ENCODE measurements around the gene DNAJC5G. TPM values are rescaled to one million over a fixed set of nuclear protein-coding genes. Genes with fewer than 3 reads are reported as not detected.

The DNAJC5G gene
- total RNA-seq, 4 donors from 2014 or later: not detected

DNA sequence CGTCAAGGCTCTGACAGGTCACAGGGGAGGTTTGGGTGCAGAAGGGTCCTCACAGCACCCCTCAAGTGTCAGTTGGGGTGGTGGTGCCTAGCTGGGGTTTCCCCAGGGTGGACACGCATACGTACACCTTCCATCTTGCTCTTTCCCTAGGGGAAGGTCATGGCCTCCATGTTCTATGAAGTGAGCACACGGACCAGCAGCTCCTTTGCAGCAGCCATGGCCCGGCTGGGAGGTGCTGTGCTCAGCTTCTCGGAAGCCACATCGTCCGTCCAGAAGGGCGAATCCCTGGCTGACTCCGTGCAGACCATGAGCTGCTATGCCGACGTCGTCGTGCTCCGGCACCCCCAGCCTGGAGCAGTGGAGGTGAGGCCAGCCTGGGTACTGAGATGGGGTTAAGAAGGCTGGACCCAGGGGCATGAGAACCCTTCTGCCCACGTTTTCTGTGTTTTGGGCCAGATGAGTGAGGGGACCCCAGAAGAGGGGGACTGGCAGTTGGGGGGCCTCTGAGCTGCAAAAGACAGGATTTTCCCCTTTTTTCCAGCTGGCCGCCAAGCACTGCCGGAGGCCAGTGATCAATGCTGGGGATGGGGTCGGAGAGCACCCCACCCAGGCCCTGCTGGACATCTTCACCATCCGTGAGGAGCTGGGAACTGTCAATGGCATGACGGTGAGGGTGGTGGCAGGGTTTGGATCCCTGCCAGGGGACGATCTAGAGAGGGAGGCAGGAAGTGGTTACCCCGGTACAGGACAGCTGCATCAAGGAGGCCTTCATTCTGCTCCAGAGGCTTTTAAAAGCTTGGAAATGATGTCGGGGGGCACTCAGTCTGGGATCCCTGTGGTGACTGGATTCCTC lies 33.2 kb upstream of the DNAJC5G start:
- Histone ChIP-seq H3K9me3 (no peaks in the 10 kb centered on the region), H3K4me1 (no peaks in the 10 kb centered on the region), H3K27ac (no peak overlapping the region), H3K27me3 (no peaks in the 10 kb centered on the region), H3K36me3 (peaks cover 73% of the 10 kb centered on the region), H3K4me3 (no peak overlapping the region)
- no peak for DNase-seq (ENCODE audit: low spot score in 2 of 2)
- TF ChIP-seq EP300 (IDR thresholded peaks at IDR 0.05): no peak
- TF ChIP-seq, protein P1, sequence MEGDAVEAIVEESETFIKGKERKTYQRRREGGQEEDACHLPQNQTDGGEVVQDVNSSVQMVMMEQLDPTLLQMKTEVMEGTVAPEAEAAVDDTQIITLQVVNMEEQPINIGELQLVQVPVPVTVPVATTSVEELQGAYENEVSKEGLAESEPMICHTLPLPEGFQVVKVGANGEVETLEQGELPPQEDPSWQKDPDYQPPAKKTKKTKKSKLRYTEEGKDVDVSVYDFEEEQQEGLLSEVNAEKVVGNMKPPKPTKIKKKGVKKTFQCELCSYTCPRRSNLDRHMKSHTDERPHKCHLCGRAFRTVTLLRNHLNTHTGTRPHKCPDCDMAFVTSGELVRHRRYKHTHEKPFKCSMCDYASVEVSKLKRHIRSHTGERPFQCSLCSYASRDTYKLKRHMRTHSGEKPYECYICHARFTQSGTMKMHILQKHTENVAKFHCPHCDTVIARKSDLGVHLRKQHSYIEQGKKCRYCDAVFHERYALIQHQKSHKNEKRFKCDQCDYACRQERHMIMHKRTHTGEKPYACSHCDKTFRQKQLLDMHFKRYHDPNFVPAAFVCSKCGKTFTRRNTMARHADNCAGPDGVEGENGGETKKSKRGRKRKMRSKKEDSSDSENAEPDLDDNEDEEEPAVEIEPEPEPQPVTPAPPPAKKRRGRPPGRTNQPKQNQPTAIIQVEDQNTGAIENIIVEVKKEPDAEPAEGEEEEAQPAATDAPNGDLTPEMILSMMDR (IDR thresholded peaks at IDR 0.05): no peak
- TF ChIP-seq POLR2AphosphoS5 (IDR thresholded peaks at IDR 0.05): no peak
- TF ChIP-seq POLR2A (IDR thresholded peaks at IDR 0.05): no peak
- 78% methylated on average over 18 of the region's 24 CpGs for WGBS

DNA sequence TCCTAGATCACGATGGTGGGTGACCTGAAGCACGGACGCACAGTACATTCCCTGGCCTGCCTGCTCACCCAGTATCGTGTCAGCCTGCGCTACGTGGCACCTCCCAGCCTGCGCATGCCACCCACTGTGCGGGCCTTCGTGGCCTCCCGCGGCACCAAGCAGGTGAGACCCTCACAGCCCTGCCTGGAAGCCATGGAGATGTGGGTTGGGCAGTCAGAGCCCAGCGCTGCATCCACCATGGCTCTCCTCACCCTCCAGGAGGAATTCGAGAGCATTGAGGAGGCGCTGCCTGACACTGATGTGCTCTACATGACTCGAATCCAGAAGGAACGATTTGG lies 32.6 kb upstream of the DNAJC5G start:
- Histone ChIP-seq H3K9me3 (no peaks in the 10 kb centered on the region), H3K27me3 (no peaks in the 10 kb centered on the region), H3K36me3 (peaks cover 67% of the 10 kb centered on the region), H3K4me3 (no peak overlapping the region), H3K27ac (no peak overlapping the region), H3K4me1 (no peaks in the 10 kb centered on the region)
- 93% methylated on average over 3 of the region's 16 CpGs for WGBS
- DNase-seq (ENCODE audit: low spot score in 2 of 2): no peak
- TF ChIP-seq POLR2AphosphoS5 (IDR thresholded peaks at IDR 0.05): no peak
- TF ChIP-seq POLR2A (IDR thresholded peaks at IDR 0.05): no peak
- no peak for TF ChIP-seq EP300 (IDR thresholded peaks at IDR 0.05)
- TF ChIP-seq, protein P1 (IDR thresholded peaks at IDR 0.05): no peak

DNA sequence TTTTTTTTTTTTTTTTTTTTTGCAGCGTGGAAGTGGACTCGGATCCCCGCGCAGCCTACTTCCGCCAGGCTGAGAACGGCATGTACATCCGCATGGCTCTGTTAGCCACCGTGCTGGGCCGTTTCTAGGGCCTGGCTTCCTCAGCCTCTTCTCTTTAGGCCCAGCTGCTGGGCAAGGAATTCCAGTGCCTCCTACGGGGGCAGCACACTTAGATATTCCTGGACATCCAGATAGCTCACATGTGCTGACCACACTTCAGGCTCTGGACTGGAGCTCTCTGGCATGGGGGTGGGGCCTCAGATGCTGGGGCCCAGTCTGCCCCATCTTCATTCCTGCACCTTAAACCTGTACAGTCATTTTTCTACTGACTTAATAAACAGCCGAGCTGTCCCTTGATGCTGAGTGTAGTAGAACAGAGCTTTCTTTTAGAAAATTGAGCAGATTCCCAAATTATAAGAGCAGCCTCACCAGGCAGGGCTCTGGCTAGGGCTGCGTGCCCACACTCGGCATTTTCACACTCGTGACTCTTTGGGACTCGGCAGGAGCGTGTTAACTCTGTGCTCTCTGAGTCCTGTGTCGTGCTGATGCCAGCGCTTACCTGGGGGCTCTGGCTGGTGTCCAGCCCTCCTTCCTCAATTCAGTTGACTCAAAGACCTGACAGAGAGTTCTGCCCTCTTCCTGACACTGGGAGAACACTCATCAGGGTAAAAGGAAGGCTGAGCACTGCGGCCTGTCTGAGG lies 31.7 kb upstream of the DNAJC5G start:
- 79% methylated on average over 19 of the region's 19 CpGs for whole genome bisulfite sequencing
- TF ChIP-seq POLR2A (IDR thresholded peaks at IDR 0.05) (no peak), POLR2AphosphoS5 (IDR thresholded peaks at IDR 0.05) (no peak), EP300 (IDR thresholded peaks at IDR 0.05) (no peak)
- TF ChIP-seq, protein P1 (IDR thresholded peaks at IDR 0.05): no peak
- peaks cover 57% of the 10 kb centered on the region for H3K36me3 ChIP-seq
- no peak for DNase-seq (ENCODE audit: low spot score in 2 of 2)
- H3K27ac ChIP-seq: no peak overlapping the region
- H3K9me3 ChIP-seq: no peaks in the 10 kb centered on the region
- no peaks in the 10 kb centered on the region for H3K27me3 ChIP-seq
- no peak overlapping the region for H3K4me3 ChIP-seq
- no peaks in the 10 kb centered on the region for H3K4me1 ChIP-seq

DNA sequence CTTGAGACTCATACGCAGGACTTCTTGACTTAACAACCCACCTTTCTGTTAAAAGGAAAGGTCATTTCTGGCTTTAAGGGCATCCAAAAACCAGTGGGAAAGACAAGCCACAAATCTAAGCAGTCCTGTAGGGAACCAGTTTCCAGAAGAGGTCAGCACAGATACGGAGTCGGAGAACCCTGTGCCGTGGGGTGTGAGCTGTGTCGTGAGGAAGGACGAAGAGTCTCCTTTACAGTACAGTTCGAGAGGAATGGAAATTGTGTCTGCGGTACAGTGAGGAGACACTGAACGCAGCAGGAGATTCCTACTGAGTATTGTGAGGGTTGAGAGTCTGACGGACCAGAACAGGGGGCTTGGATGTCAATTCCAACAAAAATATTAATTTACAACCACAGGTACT lies 30.1 kb upstream of the DNAJC5G start:
- H3K4me1 ChIP-seq: no peaks in the 10 kb centered on the region
- no peak for DNase-seq (ENCODE audit: low spot score in 2 of 2)
- peaks cover 11% of the 10 kb centered on the region for H3K27me3 ChIP-seq
- H3K9me3 ChIP-seq: no peaks in the 10 kb centered on the region
- H3K36me3 ChIP-seq: peaks cover 42% of the 10 kb centered on the region
- H3K4me3 ChIP-seq: no peak overlapping the region
- WGBS: 81% methylated on average over 10 of the region's 10 CpGs
- H3K27ac ChIP-seq: no peak overlapping the region
- TF ChIP-seq, protein P1 (IDR thresholded peaks at IDR 0.05): no peak
- TF ChIP-seq EP300 (IDR thresholded peaks at IDR 0.05) (no peak), POLR2A (IDR thresholded peaks at IDR 0.05) (no peak), POLR2AphosphoS5 (IDR thresholded peaks at IDR 0.05) (no peak)

DNA sequence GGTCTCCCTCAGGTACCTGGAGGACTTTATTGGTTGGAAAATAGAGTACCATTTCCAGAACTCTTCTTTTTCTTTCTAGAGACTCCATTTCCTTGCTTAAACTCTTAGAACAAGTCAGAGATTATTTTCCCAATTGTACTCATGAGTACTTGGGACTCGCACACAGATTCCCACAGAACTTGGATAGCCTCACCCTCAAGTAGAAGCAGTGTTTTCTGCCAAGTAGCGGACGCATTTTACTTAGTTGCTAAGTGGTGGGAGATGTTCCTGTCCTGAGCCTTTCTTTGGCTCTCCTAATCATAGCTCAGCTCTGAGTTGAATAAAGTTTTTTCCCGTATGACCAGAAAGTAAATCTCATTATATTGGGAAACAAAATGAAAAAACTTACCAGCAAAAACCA lies 29.6 kb upstream of the DNAJC5G start:
- Histone ChIP-seq H3K9me3 (no peaks in the 10 kb centered on the region), H3K27me3 (peaks cover 16% of the 10 kb centered on the region), H3K4me1 (no peaks in the 10 kb centered on the region), H3K4me3 (no peak overlapping the region), H3K27ac (no peak overlapping the region), H3K36me3 (peaks cover 37% of the 10 kb centered on the region)
- DNase-seq (ENCODE audit: low spot score in 2 of 2): no peak
- WGBS: 80% methylated on average over 4 of the region's 4 CpGs
- TF ChIP-seq, protein P1 (IDR thresholded peaks at IDR 0.05): no peak
- TF ChIP-seq POLR2A (IDR thresholded peaks at IDR 0.05) (no peak), EP300 (IDR thresholded peaks at IDR 0.05) (no peak), POLR2AphosphoS5 (IDR thresholded peaks at IDR 0.05) (no peak)
